HG03095 (cell line): ENCODE results near the gene GPR4.
"Not testable (repeated sequence)": the region's sequence is repeated elsewhere in the genome, so short reads cannot be mapped to it uniquely, and the experiment has no call there.

Source experiments
- ATAC-seq: cut with Tn5 transposase; IDR thresholded peaks from one replicate; pipeline ENCODE4 v1.9.1; 2021; ENCODE audit warnings: moderate library complexity; ENCODE audit not compliant: unreplicated experiment

The GPR4 gene

GRCh38 chr19:45623984-45624383, 22.0 kb upstream of the GPR4 start:
- no peak for ATAC-seq

- ATAC-seq = no peak
Observed at GRCh38 chr19:45621976-45622503, 20.0 kb upstream of the GPR4 start.

- no peak for ATAC-seq
Observed at GRCh38 chr19:45621389-45621788, 19.4 kb upstream of the GPR4 start.

GRCh38 chr19:45616704-45617017, 14.6 kb upstream of the GPR4 start:
- no peak for ATAC-seq

GRCh38 chr19:45615795-45616703, 14.0 kb upstream of the GPR4 start:
- ATAC-seq = no peak

- not testable (repeated sequence) for ATAC-seq
Observed at GRCh38 chr19:45615056-45615455, 13.0 kb upstream of the GPR4 start.

GRCh38 chr19:45613926-45614725, 12.1 kb upstream of the GPR4 start:
- ATAC-seq = no peak

GRCh38 chr19:45608948-45609347, 6.9 kb upstream of the GPR4 start:
- no peak for ATAC-seq

- no peak for ATAC-seq
Observed at GRCh38 chr19:45607071-45608029, 5.3 kb upstream of the GPR4 start.

- ATAC-seq = no peak
Observed at GRCh38 chr19:45601115-45601514, 897 bp downstream of the GPR4 start.

- no peak for ATAC-seq
Observed at GRCh38 chr19:45600340-45600885, 1.6 kb downstream of the GPR4 start.

GRCh38 chr19:45599286-45599685, 2.7 kb downstream of the GPR4 start:
- no peak for ATAC-seq

GRCh38 chr19:45598267-45599001, 3.6 kb downstream of the GPR4 start:
- no peak for ATAC-seq

GRCh38 chr19:45597425-45598111, 4.4 kb downstream of the GPR4 start:
- no peak for ATAC-seq

GRCh38 chr19:45595814-45596213, 6.2 kb downstream of the GPR4 start:
- no peak for ATAC-seq

GRCh38 chr19:45593520-45593919, 8.5 kb downstream of the GPR4 start:
- ATAC-seq = no peak

GRCh38 chr19:45592366-45592765, 9.6 kb downstream of the GPR4 start:
- no peak for ATAC-seq

GRCh38 chr19:45591638-45592005, 10.4 kb downstream of the GPR4 start:
- ATAC-seq = no peak

- ATAC-seq = no peak
Observed at GRCh38 chr19:45591004-45591637, 10.9 kb downstream of the GPR4 start.
